Muscle of leg (tissue), 11 donors: ENCODE data around the gene VAV2. TPM values are rescaled to one million over a fixed set of nuclear protein-coding genes. Genes with fewer than 3 reads are reported as not detected.
A peak's percentile ranks its signal among the peaks of the same experiment; 100 is the strongest.
"Not testable (repeated sequence)": the region's sequence is repeated elsewhere in the genome, so short reads cannot be mapped to it uniquely, and the experiment has no call there.

Source experiments
- DNase-seq: peaks from one replicate; pipeline ENCODE4 v3.0.0; 2013
- H3K27ac ChIP-seq: one replicate; pipeline ENCODE4 v1.5.1; 2013; ENCODE audit warnings: mild to moderate bottlenecking, low read length, control low read depth
- H3K27me3 ChIP-seq: one replicate; pipeline ENCODE4 v1.6.1; 2013; ENCODE audit warnings: low read length; ENCODE audit not compliant: control insufficient read depth, insufficient read depth
- H3K36me3 ChIP-seq: one replicate; pipeline ENCODE4 v1.6.1; 2013; ENCODE audit warnings: low read length; ENCODE audit not compliant: control insufficient read depth, insufficient read depth
- H3K4me1 ChIP-seq: one replicate; pipeline ENCODE4 v1.6.1; 2013; ENCODE audit warnings: low read length; ENCODE audit not compliant: control insufficient read depth, insufficient read depth
- H3K4me3 ChIP-seq: one replicate; pipeline ENCODE4 v1.5.1; 2013; ENCODE audit warnings: low read length, control low read depth
- H3K9me3 ChIP-seq: replicated peaks from 2 replicates; pipeline ENCODE4 v1.6.1; 2013; ENCODE audit warnings: low read depth, low read length; ENCODE audit not compliant: control insufficient read depth
- WGBS: methylation state at CpG from one replicate; pipeline ENCODE4 v1.1.5; 2013; ENCODE audit warnings: missing lambda C conversion rate; ENCODE audit not compliant: insufficient coverage; 5-methylcytosine and 5-hydroxymethylcytosine counted together
- polyA plus RNA-seq, 8 donors: library from polyadenylated mRNA; unstranded; fragments of 120-200 nt; gene quantifications; one replicate each; pipeline versions ENCODE4 v1.2.1 to v1.2.3, GENCODE V29; 2013; ENCODE audit warnings: inconsistent platforms in 1 of 8, low replicate concordance in 1 of 8; ENCODE audit not compliant: insufficient read length in 8 of 8, insufficient read depth in 1 of 8
- total RNA-seq: library from RNA; stranded (reverse); fragments of 120-200 nt; gene quantifications from one replicate; pipeline ENCODE4 v1.2.4, GENCODE V29; 2013

The VAV2 gene
- total and polyA plus RNA-seq, 9 donors: 7.4 to 19.1 (median 16.0) TPM

GRCh38 chr9:133964463-133964862 is 27.7 kb downstream of the VAV2 start:
- no peak overlapping the region for H3K27ac ChIP-seq
- no peaks in the 10 kb centered on the region for H3K27me3 ChIP-seq
- H3K36me3 ChIP-seq: no peaks in the 10 kb centered on the region
- peaks cover 41% of the 10 kb centered on the region for H3K4me1 ChIP-seq
- no peak overlapping the region for H3K4me3 ChIP-seq
- no peak for DNase-seq
- WGBS: no CpG with 5 or more reads among the region's 2 CpGs
- peaks cover 7% of the 10 kb centered on the region for H3K9me3 ChIP-seq

GRCh38 chr9:133963166-133963565 is 29.0 kb downstream of the VAV2 start:
- WGBS: 80% methylated on average over 10 of the region's 10 CpGs
- DNase-seq: no peak
- H3K4me1 ChIP-seq: peaks cover 39% of the 10 kb centered on the region
- H3K36me3 ChIP-seq: no peaks in the 10 kb centered on the region
- peaks cover 7% of the 10 kb centered on the region for H3K9me3 ChIP-seq
- no peaks in the 10 kb centered on the region for H3K27me3 ChIP-seq
- no peak overlapping the region for H3K4me3 ChIP-seq
- no peak overlapping the region for H3K27ac ChIP-seq

GRCh38 chr9:133962341-133962740 is 29.8 kb downstream of the VAV2 start:
- Histone ChIP-seq H3K9me3 (peaks cover 7% of the 10 kb centered on the region), H3K4me3 (no peak overlapping the region), H3K36me3 (no peaks in the 10 kb centered on the region), H3K4me1 (peaks cover 42% of the 10 kb centered on the region), H3K27ac (no peak overlapping the region), H3K27me3 (no peaks in the 10 kb centered on the region)
- no peak for DNase-seq
- WGBS: no CpG with 5 or more reads among the region's 7 CpGs

- DNase-seq: no peak
- Histone ChIP-seq H3K36me3 (no peaks in the 10 kb centered on the region), H3K4me1 (peaks cover 50% of the 10 kb centered on the region), H3K9me3 (peaks cover 7% of the 10 kb centered on the region), H3K27me3 (no peaks in the 10 kb centered on the region), H3K4me3 (no peak overlapping the region), H3K27ac (no peak overlapping the region)
- 65% methylated on average over 15 of the region's 18 CpGs for WGBS
Observed at GRCh38 chr9:133961226-133962165, 30.6 kb downstream of the VAV2 start.

- Histone ChIP-seq H3K4me3 (no peak overlapping the region), H3K27me3 (no peaks in the 10 kb centered on the region), H3K36me3 (no peaks in the 10 kb centered on the region), H3K9me3 (peaks cover 7% of the 10 kb centered on the region), H3K27ac (no peak overlapping the region), H3K4me1 (peaks cover 59% of the 10 kb centered on the region)
- 72% methylated on average over 17 of the region's 21 CpGs for WGBS
- peak; percentile 50 for DNase-seq
Observed at GRCh38 chr9:133960568-133961129, 31.5 kb downstream of the VAV2 start.

- peaks cover 61% of the 10 kb centered on the region for H3K4me1 ChIP-seq
Observed at GRCh38 chr9:133959966-133960567, 32.1 kb downstream of the VAV2 start.

GRCh38 chr9:133959171-133959570 is 33.0 kb downstream of the VAV2 start:
- Histone ChIP-seq H3K9me3 (no peaks in the 10 kb centered on the region), H3K27me3 (no peaks in the 10 kb centered on the region), H3K4me3 (no peak overlapping the region), H3K27ac (no peak overlapping the region), H3K4me1 (peaks cover 69% of the 10 kb centered on the region), H3K36me3 (no peaks in the 10 kb centered on the region)
- DNase-seq: no peak
- 82% methylated on average over 9 of the region's 9 CpGs for WGBS

More at GRCh38 chr9:133959966-133960567, 32.1 kb downstream of the VAV2 start:
- H3K27ac ChIP-seq: no peak overlapping the region
- 64% methylated on average over 14 of the region's 19 CpGs for WGBS
- no peak for DNase-seq
- no peaks in the 10 kb centered on the region for H3K27me3 ChIP-seq
- H3K36me3 ChIP-seq: no peaks in the 10 kb centered on the region
- peaks cover 7% of the 10 kb centered on the region for H3K9me3 ChIP-seq
- H3K4me3 ChIP-seq: no peak overlapping the region

- DNase-seq: no peak
- H3K9me3 ChIP-seq: no peaks in the 10 kb centered on the region
- H3K27me3 ChIP-seq: no peaks in the 10 kb centered on the region
- no peaks in the 10 kb centered on the region for H3K36me3 ChIP-seq
- no peak overlapping the region for H3K27ac ChIP-seq
- peaks cover 73% of the 10 kb centered on the region for H3K4me1 ChIP-seq
- H3K4me3 ChIP-seq: no peak overlapping the region
- 77% methylated on average over 6 of the region's 6 CpGs for WGBS
Observed at GRCh38 chr9:133958756-133959155, 33.4 kb downstream of the VAV2 start.

GRCh38 chr9:133957772-133958171 is 34.4 kb downstream of the VAV2 start:
- not testable (repeated sequence) for H3K27ac ChIP-seq, DNase-seq, H3K4me3 ChIP-seq, H3K27me3 ChIP-seq, H3K36me3 ChIP-seq, H3K9me3 ChIP-seq
- no CpG with 5 or more reads among the region's 7 CpGs for WGBS
- peaks cover 74% of the 10 kb centered on the region for H3K4me1 ChIP-seq

GRCh38 chr9:133957328-133957727 is 34.8 kb downstream of the VAV2 start:
- Histone ChIP-seq H3K9me3 (no peaks in the 10 kb centered on the region), H3K27ac (no peak overlapping the region)

More at GRCh38 chr9:133957328-133957727, 34.8 kb downstream of the VAV2 start:
- Histone ChIP-seq H3K4me3 (no peak overlapping the region), H3K4me1 (peaks cover 72% of the 10 kb centered on the region), H3K36me3 (no peaks in the 10 kb centered on the region), H3K27me3 (no peaks in the 10 kb centered on the region)
- no peak for DNase-seq
- WGBS: 72% methylated on average over 7 of the region's 13 CpGs
